KOPT-K1 (cell line): Measurements from ENCODE around the gene RXRA.

Experiments used
- H3K27ac ChIP-seq: fragments of 200-600 bp; sonication (generic); 2 replicates; pipeline ENCODE4 v1.5.1; 2016; ENCODE audit warnings: antibody characterized with exemption, mild to moderate bottlenecking, low read depth, low read length; ENCODE audit not compliant: poor library complexity, severe bottlenecking
- H3K36me3 ChIP-seq: fragments of 200-600 bp; sonication (generic); 2 replicates; pipeline ENCODE4 v1.5.1; 2017; ENCODE audit warnings: antibody characterized with exemption, mild to moderate bottlenecking, low read length, moderate library complexity; ENCODE audit not compliant: insufficient read depth
- H3K9me3 ChIP-seq: fragments of 200-600 bp; sonication (generic); 2 replicates; pipeline ENCODE4 v1.5.1; 2017; ENCODE audit warnings: antibody characterized with exemption, low read length, mild to moderate bottlenecking; ENCODE audit not compliant: insufficient read depth, poor library complexity, severe bottlenecking

Gene RXRA

DNA sequence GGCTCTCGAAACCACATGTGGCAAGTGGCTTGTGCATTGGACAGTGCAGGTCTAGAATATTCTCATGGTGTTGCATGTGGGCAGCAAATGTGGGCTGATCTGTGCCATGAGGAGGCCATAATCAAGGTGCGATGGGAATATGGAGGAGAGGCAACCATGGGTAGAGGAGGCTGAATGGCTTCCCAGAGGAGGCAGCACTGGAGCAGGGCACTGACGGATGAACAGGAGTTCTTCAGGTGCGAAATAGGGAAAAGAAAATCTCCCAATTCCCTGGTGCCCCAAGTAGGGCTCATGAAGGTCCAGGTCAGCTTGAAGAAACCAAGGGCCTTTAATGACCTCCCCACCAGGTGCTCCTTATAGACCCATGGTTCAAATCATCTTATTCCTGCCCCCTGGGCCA is 126.5 kb downstream of the RXRA start:
- no peak overlapping the region for H3K27ac ChIP-seq
- peaks cover 18% of the 10 kb centered on the region for H3K9me3 ChIP-seq
- H3K36me3 ChIP-seq: no peaks in the 10 kb centered on the region

GRCh38 chr9:134453776-134454475 is 127.7 kb downstream of the RXRA start:
- H3K36me3 ChIP-seq: no peaks in the 10 kb centered on the region
- H3K9me3 ChIP-seq: peaks cover 6% of the 10 kb centered on the region
- H3K27ac ChIP-seq: no peak overlapping the region

DNA sequence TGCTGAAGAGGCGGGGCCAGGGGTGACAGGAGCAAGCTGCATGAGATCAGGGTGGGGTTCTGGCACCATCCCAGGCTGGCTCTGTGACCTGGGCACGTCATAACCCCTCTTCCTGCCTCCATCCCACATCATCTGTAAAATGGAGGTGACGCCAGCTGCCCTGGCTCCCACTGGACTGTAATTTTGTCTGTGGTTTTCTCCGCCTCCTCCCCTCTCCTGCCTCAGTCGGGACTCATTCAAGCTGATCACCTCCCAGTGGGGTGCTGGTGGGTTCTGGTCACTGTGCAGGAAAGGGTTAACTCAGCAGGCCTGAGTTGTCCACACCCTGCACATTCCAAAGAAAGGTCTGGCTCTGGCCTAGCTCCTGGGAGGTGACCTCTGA is 128.2 kb downstream of the RXRA start:
- no peaks in the 10 kb centered on the region for H3K36me3 ChIP-seq
- H3K27ac ChIP-seq: no peak overlapping the region
- H3K9me3 ChIP-seq: peaks cover under 1% of the 10 kb centered on the region

DNA sequence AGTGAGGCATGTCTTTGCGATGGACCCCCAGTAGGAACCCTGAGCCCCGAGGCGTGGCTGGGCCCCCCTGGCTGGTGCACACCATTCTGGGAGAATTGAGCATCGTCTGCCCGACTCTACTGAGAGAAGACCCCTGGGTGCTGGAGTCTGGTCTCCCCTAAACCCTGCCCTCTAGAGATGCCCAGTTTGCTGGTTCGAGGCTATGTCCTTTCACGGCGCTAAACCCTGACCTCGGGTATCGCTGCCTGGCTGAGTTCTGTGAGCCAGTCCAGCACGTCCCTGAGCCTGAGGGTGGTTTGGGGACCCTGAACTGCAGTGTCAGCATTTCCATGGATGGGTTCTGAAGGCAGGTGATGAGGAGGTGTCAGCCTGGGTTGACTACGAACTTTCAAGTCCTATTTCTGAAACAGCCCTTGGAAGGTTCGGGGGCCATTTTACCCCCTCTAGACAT is 128.8 kb downstream of the RXRA start:
- no peaks in the 10 kb centered on the region for H3K36me3 ChIP-seq
- no peak overlapping the region for H3K27ac ChIP-seq

DNA sequence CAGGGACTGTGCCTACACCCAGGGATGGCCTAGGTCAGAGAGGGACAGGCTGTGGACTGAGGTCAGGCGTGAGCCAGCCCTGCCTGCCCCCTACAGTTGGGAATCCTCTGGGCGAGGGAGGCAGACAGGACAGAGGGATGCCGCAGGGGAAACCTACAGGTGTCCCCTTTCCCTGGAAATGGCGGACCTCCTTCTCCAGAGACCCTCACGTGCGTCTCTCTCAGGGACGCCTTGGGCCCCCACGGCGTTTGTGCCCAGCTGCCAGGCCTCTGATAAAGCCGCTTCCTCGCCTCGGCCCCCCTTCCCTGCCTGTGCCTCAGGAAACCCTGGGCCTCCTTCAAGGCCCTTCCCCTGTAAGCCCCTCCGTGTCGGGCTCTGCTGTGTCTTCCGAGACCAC is 129.3 kb downstream of the RXRA start:
- no peaks in the 10 kb centered on the region for H3K9me3 ChIP-seq
- H3K27ac ChIP-seq: no peak overlapping the region
- no peaks in the 10 kb centered on the region for H3K36me3 ChIP-seq

More for the DNA sequence above, 128.8 kb downstream of the RXRA start:
- H3K9me3 ChIP-seq: no peaks in the 10 kb centered on the region

DNA sequence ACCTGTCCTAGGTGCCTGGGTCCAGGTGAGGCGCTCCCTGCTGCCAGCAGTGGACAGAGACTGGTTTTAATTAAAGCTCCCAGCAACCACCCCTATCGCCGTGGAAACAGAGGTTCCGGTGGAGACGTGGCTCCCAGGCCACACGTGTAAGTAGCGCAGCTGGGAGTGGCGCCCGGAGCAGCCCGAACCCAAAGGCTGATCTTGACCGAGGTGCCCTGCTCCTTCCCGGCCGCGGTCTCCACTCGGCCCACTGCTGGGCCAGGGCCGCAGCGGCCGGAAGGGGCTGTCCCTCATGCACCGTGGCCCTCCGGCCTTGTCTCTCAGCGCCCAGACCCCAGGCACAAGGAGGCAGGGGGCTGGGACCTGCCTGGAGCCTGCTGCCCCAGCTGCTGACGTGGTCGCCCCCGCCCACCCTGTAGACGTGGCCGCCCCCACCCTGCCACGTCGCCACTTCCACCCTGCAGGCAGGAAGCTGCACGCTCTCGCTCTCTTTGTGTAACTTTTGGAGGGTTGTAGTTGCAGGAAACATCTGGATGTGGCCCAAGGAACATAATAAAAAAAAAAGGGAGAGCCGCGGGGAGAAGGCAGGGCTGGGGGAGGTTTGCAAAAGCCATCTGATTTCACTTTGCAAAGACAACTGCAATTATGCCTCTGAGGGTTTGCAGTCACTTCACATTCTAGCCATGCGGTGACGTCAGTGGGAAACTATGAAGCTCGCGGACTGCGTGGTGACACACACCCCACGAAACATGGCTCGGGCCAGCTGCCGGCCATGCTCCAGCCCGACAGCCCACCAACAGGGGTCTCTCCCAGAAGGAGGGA is 129.9 kb downstream of the RXRA start:
- H3K27ac ChIP-seq: peak overlapping the region; percentile 44
- H3K36me3 ChIP-seq: no peaks in the 10 kb centered on the region
- no peaks in the 10 kb centered on the region for H3K9me3 ChIP-seq

- Histone ChIP-seq H3K9me3 (no peaks in the 10 kb centered on the region), H3K27ac (peak overlapping the region; percentile 44), H3K36me3 (no peaks in the 10 kb centered on the region)
Observed at GRCh38 chr9:134456756-134457305, 130.6 kb downstream of the RXRA start.

DNA sequence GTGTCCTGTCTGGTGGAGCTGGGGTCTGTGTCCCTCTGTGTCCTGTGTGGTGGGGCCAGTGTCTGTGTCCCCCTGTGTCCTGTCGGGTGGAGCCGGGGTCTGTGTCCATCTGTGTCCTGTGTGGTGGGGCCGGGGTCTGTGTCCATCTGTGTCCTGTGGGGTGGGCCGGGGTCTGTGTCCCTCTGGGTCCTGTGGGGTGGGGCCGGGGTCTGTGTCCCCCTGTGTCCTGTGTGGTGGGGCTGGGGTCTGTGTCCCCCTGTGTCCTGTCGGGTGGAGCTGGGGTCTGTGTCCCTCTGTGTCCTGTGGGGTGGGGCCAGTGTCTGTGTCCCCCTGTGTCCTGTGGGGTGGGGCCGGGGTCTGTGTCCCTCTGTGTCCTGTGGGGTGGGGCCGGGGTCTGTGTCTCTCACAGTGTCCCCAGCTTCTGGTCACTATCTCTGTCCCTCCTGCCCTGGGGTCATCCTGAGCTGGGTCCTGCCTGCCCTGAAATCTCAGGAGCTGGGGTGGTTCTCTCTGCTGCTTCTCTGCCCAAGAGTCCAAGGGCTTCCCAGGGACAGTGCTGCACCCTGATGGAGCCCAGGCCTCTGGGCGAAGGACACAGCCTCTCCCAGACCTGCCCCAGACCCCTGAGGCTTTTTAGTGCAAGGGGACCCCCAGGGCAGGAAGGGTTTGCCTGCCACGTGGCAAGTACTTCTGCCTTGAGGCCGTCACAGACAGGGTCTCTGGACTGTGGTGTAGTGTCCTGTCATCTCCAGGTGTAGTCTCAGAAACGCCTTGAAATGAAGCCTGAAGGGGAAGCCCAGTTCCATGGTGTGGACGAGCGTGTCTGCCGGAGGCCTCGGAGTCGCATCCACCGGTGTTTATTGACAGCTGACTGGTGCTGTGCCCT is 131.3 kb downstream of the RXRA start:
- H3K27ac ChIP-seq: no peak overlapping the region
- no peaks in the 10 kb centered on the region for H3K36me3 ChIP-seq
- no peaks in the 10 kb centered on the region for H3K9me3 ChIP-seq

- Histone ChIP-seq H3K36me3 (no peaks in the 10 kb centered on the region), H3K27ac (no peak overlapping the region), H3K9me3 (no peaks in the 10 kb centered on the region)
Observed at GRCh38 chr9:134458207-134459108, 132.2 kb downstream of the RXRA start.

GRCh38 chr9:134459164-134459563 is 132.9 kb downstream of the RXRA start:
- H3K9me3 ChIP-seq: no peaks in the 10 kb centered on the region
- no peaks in the 10 kb centered on the region for H3K36me3 ChIP-seq
- H3K27ac ChIP-seq: no peak overlapping the region

- H3K36me3 ChIP-seq: no peaks in the 10 kb centered on the region
- H3K9me3 ChIP-seq: no peaks in the 10 kb centered on the region
- no peak overlapping the region for H3K27ac ChIP-seq
Observed at GRCh38 chr9:134459573-134459972, 133.3 kb downstream of the RXRA start.

DNA sequence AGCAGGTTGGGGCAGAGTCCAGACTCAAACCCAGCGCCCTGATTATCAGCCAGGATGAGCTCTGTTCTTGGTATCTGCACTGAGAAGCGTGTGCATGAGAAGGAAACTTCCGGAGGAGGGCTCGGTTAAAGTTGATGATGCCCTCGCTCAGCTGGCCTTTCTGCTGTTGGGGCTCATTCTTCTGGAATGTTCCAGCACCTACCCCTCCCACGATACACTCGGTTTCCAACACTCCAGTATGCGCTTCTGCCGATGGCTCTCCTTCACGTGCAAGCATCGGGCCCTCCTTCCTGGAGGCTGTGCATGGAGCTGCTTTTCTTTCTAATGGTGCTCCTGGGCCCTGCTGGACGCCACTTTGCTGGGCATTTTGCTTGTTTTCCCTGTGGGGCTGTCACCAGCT is 134.0 kb downstream of the RXRA start:
- H3K27ac ChIP-seq: no peak overlapping the region
- no peaks in the 10 kb centered on the region for H3K36me3 ChIP-seq
- no peaks in the 10 kb centered on the region for H3K9me3 ChIP-seq

GRCh38 chr9:134460896-134461295 is 134.6 kb downstream of the RXRA start:
- Histone ChIP-seq H3K27ac (no peak overlapping the region), H3K9me3 (no peaks in the 10 kb centered on the region), H3K36me3 (no peaks in the 10 kb centered on the region)

DNA sequence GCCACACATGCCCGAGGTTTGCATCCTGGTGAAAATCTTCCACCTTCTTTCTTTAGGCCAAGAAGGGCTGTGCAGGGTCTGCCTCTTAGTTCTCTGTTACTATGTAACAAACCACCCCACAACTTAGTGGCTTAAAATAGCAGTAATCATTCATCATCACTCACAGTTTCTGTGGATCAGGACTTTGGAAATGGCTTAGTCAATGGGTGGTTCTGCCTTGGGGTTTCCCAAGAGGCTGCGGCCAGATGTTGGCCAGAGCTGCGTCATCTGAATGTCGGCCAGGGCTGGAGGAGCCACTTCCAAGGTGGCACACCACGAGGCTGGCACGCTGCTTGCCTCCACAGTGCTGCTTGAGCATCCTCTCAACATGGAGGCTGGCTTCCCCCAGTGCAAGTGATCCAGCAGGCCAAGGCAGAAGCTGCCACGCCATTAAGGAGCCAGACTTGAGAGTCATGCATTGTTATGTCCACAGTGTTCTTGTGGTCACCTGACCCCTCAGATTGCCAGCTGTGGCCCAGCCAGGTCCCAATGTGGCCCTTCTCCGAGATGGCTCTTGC is 135.2 kb downstream of the RXRA start:
- Histone ChIP-seq H3K9me3 (no peaks in the 10 kb centered on the region), H3K27ac (no peak overlapping the region), H3K36me3 (no peaks in the 10 kb centered on the region)
